HepG2 (cell line): ENCODE measurements around the gene DLG5. TPM values are rescaled to one million over a fixed set of nuclear protein-coding genes. Genes with fewer than 3 reads are reported as not detected.
A peak's percentile ranks its signal among the peaks of the same experiment; 100 is the strongest.

ENCODE experiments used
- AGO2 ChIP-seq: fragments of 200-400 bp; formaldehyde crosslinking; optimal IDR thresholded peaks from 2 replicates; pipeline ENCODE3; 2017; ENCODE audit warnings: mild to moderate bottlenecking, low read depth, low read length, moderate library complexity
- AKAP8 ChIP-seq: sonication (generic); formaldehyde crosslinking; IDR thresholded peaks from 2 replicates; pipeline ENCODE4 v1.5.1; 2020; ENCODE audit warnings: mild to moderate bottlenecking, missing genetic modification reagents
- BCL6 ChIP-seq: IDR thresholded peaks from 2 replicates; pipeline ENCODE4 v1.6.1; 2016; ENCODE audit warnings: missing genetic modification reagents, missing compliant biosample characterization
- CENPT ChIP-seq: sonication (generic); formaldehyde crosslinking; IDR thresholded peaks from 2 replicates; pipeline ENCODE4 v1.8.0; 2022; ENCODE audit warnings: low read depth, mild to moderate bottlenecking, moderate library complexity, missing genetic modification reagents
- GATA4 ChIP-seq: sonication (generic); IDR thresholded peaks from 2 replicates; pipeline ENCODE4 v1.6.1; 2016; ENCODE audit warnings: antibody characterized with exemption, low read depth, borderline replicate concordance
- HIVEP1 ChIP-seq: sonication (generic); formaldehyde crosslinking; IDR thresholded peaks from 2 replicates; pipeline ENCODE4 v1.4.0; 2020; ENCODE audit warnings: mild to moderate bottlenecking, missing genetic modification reagents
- HOXA5 ChIP-seq: sonication (generic); formaldehyde crosslinking; IDR thresholded peaks from 2 replicates; pipeline ENCODE4 v1.4.0; 2020; ENCODE audit warnings: missing genetic modification reagents
- KDM2A ChIP-seq: sonication (generic); formaldehyde crosslinking; IDR thresholded peaks from 2 replicates; pipeline ENCODE4 v1.4.0; 2020; ENCODE audit warnings: low read depth, missing genetic modification reagents, borderline replicate concordance
- MEIS2 ChIP-seq: sonication (generic); formaldehyde crosslinking; IDR thresholded peaks from 2 replicates; pipeline ENCODE4 v1.9.0; 2021; ENCODE audit warnings: mild to moderate bottlenecking, missing genetic modification reagents
- SP1 ChIP-seq, 2 experiments: fragments of 450-650 bp in 1 of 2; sonication (generic) in 1 of 2; formaldehyde crosslinking in 1 of 2; IDR thresholded peaks; 2 replicates each; pipeline versions ENCODE4 v1.4.0 to v1.6.1; 2016 to 2020; ENCODE audit warnings: missing genetic modification reagents in 1 of 2
- SRF ChIP-seq: IDR thresholded peaks from 2 replicates; pipeline ENCODE4 v1.6.1; 2011; ENCODE audit warnings: mild to moderate bottlenecking, low read depth, low read length, moderate library complexity
- ZNF12 ChIP-seq: sonication (generic); formaldehyde crosslinking; IDR thresholded peaks from 2 replicates; pipeline ENCODE4 v1.5.0; 2020; ENCODE audit warnings: missing genetic modification reagents
- ZNF205 ChIP-seq: IDR thresholded peaks from 2 replicates; pipeline ENCODE4 v1.6.1; 2018; ENCODE audit warnings: missing biosample characterization, missing genetic modification reagents
- ZNF264 ChIP-seq: sonication (generic); formaldehyde crosslinking; IDR thresholded peaks from 2 replicates; pipeline ENCODE4 v1.4.0; 2020; ENCODE audit warnings: missing genetic modification reagents
- ZNF335 ChIP-seq: sonication (generic); formaldehyde crosslinking; IDR thresholded peaks from 2 replicates; pipeline ENCODE4 v1.4.0; 2020; ENCODE audit warnings: missing genetic modification reagents
- ZNF713 ChIP-seq: sonication (generic); formaldehyde crosslinking; IDR thresholded peaks from 2 replicates; pipeline ENCODE4 v1.4.0; 2020; ENCODE audit warnings: mild to moderate bottlenecking, missing genetic modification reagents
- polyA plus RNA-seq, 8 experiments: library from polyadenylated mRNA; depleted of rRNA in 3 of 8; stranded (reverse) in 7 of 8; unstranded in 1 of 8; fragments of >200 nt; fragmentation: Illumina TruSeq in 4 of 8; extraction: Trizol in 4 of 8; gene quantifications; 2 replicates each; pipeline versions ENCODE4 v1.2.1 to v1.2.3, GENCODE V29; 2011 to 2016; ENCODE audit warnings: low read depth in 4 of 8, missing spikeins in 1 of 8, mixed read lengths in 1 of 8; ENCODE audit not compliant: insufficient read depth in 1 of 8
- total RNA-seq, 5 experiments: library from RNA; depleted of rRNA; stranded (reverse); fragments of >200 nt; fragmentation: Illumina TruSeq; extraction: Trizol; gene quantifications; 2 replicates each; pipeline ENCODE4 v1.2.3, GENCODE V29; 2016; ENCODE audit warnings: low read depth in 1 of 5
- TF ChIP-seq, protein P1 (sequence below): sonication (generic); IDR thresholded peaks from 2 replicates; pipeline ENCODE4 v1.6.1; 2016; ENCODE audit warnings: low read depth, borderline replicate concordance
- TF ChIP-seq, protein P2 (sequence below): sonication (generic); formaldehyde crosslinking; IDR thresholded peaks from 2 replicates; pipeline ENCODE4 v1.4.0; 2020; ENCODE audit warnings: missing genetic modification reagents, borderline replicate concordance
- TF ChIP-seq, protein P3 (sequence below): sonication (generic); formaldehyde crosslinking; IDR thresholded peaks from 2 replicates; pipeline ENCODE4 v1.4.0; 2020; ENCODE audit warnings: missing genetic modification reagents, mild to moderate bottlenecking, borderline replicate concordance

The DLG5 gene
- total and polyA plus RNA-seq, 2 of the 13 experiments (the other 11 are each of a cell fraction or from before 2014, with no cell fraction given): 15.5 to 18.2 TPM

DNA sequence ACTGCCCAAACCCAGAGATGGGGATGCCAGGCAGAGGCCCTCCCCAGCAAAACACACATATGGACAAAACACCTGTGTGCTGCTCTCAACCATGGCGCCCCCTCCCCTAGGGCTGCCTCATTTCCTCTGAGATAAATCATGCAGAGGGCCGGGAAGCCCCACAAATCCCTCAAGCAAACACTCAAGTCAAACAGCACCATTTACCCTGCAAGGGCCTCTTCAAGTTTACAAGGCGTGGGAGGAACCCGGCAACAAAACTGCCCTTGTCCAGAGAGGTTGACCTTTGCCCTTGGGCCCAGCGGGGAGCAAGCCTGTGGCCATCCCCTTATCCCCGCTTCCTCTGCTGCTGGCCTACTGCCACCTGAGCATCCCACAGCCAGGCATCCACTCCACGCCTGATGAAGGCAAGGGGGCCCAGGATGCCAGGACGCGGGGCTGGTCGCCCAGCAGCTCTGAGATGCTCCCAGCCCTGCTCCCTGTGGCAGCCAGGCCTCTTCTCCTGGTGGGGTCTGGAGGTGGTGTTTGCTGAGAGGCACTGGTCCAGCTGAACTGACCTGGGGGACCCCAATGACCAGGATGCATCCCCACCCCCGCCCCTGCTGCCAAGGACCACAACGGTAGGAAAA, 77.4 kb downstream of the DLG5 start (continued):
- TF ChIP-seq, protein P1, sequence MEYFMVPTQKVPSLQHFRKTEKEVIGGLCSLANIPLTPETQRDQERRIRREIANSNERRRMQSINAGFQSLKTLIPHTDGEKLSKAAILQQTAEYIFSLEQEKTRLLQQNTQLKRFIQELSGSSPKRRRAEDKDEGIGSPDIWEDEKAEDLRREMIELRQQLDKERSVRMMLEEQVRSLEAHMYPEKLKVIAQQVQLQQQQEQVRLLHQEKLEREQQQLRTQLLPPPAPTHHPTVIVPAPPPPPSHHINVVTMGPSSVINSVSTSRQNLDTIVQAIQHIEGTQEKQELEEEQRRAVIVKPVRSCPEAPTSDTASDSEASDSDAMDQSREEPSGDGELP: peak; percentile 89
- TF ChIP-seq CENPT (CRISPR knock-in tag) (0 out of 2 replicates have a peak, but pooled peaks have one; percentile 26), ZNF205 (peak; percentile 82; the same call in 1 of the 2 replicates), SP1 (IDR thresholded peaks at IDR 0.05) (no peak), SP1 (CRISPR knock-in tag; IDR thresholded peaks at IDR 0.05) (0 out of 2 replicates have a peak, but pooled peaks have one; percentile 42), BCL6 (CRISPR knock-in tag) (peak; percentile 94), ZNF713 (CRISPR knock-in tag) (no peak), HIVEP1 (peak; percentile 93), SRF (0 out of 2 replicates have a peak, but pooled peaks have one; percentile 37), HOXA5 (CRISPR knock-in tag) (peak; percentile 81; the same call in 1 of the 2 replicates), ZNF12 (CRISPR knock-in tag) (peak; percentile 66; the same call in 1 of the 2 replicates), GATA4 (peak; percentile 89; the same call in 1 of the 2 replicates), MEIS2 (CRISPR knock-in tag) (peak; percentile 78; the same call in 1 of the 2 replicates), KDM2A (CRISPR knock-in tag) (peak; percentile 53), AKAP8 (CRISPR knock-in tag) (peak; percentile 59; the same call in 1 of the 2 replicates), ZNF264 (peak; percentile 19; the same call in 1 of the 2 replicates), ZNF335 (CRISPR knock-in tag) (peak; percentile 67; the same call in 1 of the 2 replicates), AGO2 (no peak)
- TF ChIP-seq, protein P2, sequence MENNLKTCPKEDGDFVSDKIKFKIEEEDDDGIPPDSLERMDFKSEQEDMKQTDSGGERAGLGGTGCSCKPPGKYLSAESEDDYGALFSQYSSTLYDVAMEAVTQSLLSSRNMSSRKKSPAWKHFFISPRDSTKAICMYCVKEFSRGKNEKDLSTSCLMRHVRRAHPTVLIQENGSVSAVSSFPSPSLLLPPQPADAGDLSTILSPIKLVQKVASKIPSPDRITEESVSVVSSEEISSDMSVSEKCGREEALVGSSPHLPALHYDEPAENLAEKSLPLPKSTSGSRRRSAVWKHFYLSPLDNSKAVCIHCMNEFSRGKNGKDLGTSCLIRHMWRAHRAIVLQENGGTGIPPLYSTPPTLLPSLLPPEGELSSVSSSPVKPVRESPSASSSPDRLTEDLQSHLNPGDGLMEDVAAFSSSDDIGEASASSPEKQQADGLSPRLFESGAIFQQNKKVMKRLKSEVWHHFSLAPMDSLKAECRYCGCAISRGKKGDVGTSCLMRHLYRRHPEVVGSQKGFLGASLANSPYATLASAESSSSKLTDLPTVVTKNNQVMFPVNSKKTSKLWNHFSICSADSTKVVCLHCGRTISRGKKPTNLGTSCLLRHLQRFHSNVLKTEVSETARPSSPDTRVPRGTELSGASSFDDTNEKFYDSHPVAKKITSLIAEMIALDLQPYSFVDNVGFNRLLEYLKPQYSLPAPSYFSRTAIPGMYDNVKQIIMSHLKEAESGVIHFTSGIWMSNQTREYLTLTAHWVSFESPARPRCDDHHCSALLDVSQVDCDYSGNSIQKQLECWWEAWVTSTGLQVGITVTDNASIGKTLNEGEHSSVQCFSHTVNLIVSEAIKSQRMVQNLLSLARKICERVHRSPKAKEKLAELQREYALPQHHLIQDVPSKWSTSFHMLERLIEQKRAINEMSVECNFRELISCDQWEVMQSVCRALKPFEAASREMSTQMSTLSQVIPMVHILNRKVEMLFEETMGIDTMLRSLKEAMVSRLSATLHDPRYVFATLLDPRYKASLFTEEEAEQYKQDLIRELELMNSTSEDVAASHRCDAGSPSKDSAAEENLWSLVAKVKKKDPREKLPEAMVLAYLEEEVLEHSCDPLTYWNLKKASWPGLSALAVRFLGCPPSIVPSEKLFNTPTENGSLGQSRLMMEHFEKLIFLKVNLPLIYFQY (CRISPR knock-in tag): peak; percentile 60; the same call in 1 of the 2 replicates
- TF ChIP-seq, protein P3, sequence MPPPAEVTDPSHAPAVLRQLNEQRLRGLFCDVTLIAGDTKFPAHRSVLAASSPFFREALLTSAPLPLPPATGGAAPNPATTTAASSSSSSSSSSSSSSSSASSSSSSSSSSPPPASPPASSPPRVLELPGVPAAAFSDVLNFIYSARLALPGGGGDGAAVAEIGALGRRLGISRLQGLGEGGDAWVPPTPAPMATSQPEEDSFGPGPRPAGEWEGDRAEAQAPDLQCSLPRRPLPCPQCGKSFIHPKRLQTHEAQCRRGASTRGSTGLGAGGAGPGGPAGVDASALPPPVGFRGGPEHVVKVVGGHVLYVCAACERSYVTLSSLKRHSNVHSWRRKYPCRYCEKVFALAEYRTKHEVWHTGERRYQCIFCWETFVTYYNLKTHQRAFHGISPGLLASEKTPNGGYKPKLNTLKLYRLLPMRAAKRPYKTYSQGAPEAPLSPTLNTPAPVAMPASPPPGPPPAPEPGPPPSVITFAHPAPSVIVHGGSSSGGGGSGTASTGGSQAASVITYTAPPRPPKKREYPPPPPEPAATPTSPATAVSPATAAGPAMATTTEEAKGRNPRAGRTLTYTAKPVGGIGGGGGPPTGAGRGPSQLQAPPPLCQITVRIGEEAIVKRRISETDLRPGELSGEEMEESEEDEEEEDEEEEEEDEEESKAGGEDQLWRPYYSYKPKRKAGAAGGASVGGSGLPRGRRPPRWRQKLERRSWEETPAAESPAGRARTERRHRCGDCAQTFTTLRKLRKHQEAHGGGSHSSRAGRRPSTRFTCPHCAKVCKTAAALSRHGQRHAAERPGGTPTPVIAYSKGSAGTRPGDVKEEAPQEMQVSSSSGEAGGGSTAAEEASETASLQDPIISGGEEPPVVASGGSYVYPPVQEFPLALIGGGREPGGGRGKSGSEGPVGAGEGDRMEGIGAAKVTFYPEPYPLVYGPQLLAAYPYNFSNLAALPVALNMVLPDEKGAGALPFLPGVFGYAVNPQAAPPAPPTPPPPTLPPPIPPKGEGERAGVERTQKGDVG: peak; percentile 83
